Adrenal gland (tissue), 12 donors: ENCODE measurements around the gene EEF1AKMT1. TPM values are rescaled to one million over a fixed set of nuclear protein-coding genes. Genes with fewer than 3 reads are reported as not detected.

Source experiments
- DNase-seq, 7 donors: peaks; one replicate each; pipeline ENCODE4 v3.0.0-alpha.2; 2019 to 2020
- H3K27ac ChIP-seq, 5 donors: fragments of 200-600 bp; sonication (generic) in 4 of 5; 1 replicate in 3 of 5; 2 replicates in 2 of 5; pipeline versions ENCODE4 v1.5.1 to v1.8.0; 2016 to 2020; ENCODE audit warnings: mild to moderate bottlenecking in 1 of 5
- H3K27me3 ChIP-seq: fragments of 200-600 bp; 2 replicates; pipeline ENCODE4 v1.8.0; 2021
- H3K36me3 ChIP-seq, 2 donors: fragments of 200-600 bp; replicated peaks in 1 of 2; 1 replicate in 1 of 2; 2 replicates in 1 of 2; pipeline versions ENCODE4 v1.5.1 to v1.8.0; 2018 to 2022
- H3K4me1 ChIP-seq, 2 donors: fragments of 200-600 bp; replicated peaks in 1 of 2; 1 replicate in 1 of 2; 2 replicates in 1 of 2; pipeline versions ENCODE4 v1.5.1 to v1.8.0; 2018 to 2021
- H3K4me3 ChIP-seq, 4 donors: fragments of 200-600 bp; sonication (generic) in 3 of 4; one replicate each; pipeline ENCODE4 v1.5.1; 2016 to 2018
- H3K9me3 ChIP-seq, 3 donors: fragments of 200-600 bp; sonication (generic) in 1 of 3; replicated peaks in 1 of 3; 1 replicate in 2 of 3; 2 replicates in 1 of 3; pipeline versions ENCODE4 v1.5.1 to v1.8.0; 2016 to 2021
- POLR2A ChIP-seq, 2 donors: fragments of 450-650 bp; IDR thresholded peaks; one replicate each; pipeline ENCODE4 v1.6.1; 2017; ENCODE audit warnings: antibody characterized with exemption in 2 of 2, mild to moderate bottlenecking in 2 of 2, moderate library complexity in 1 of 2
- WGBS, 4 donors: extraction: QIAGEN DNeasy Blood & Tissue Kit in 2 of 4; methylation state at CpG; one replicate each; pipeline versions ENCODE4 v1.1.5 to v1.1.7; 2013 to 2017; 5-methylcytosine and 5-hydroxymethylcytosine counted together
- intact Hi-C, 2 donors: fragments of 100-400 bp; cut with DNase I; formaldehyde crosslinking; loops; one replicate each; pipeline versions ENCODE4 v1.14.1 to v1.15.0; 2022 to 2023
- polyA plus RNA-seq, 3 donors: library from polyadenylated mRNA; stranded (reverse); fragments of 200-250 nt in 2 of 3; fragments of 350-450 nt in 1 of 3; fragmentation: Illumina TruSeq in 1 of 3; extraction: RNeasy Lipid Tissue Mini Kit (QIAGEN cat#74804) in 1 of 3; gene quantifications; one replicate each; pipeline ENCODE4 v1.2.3, GENCODE V29; 2013 to 2014
- total RNA-seq, 9 donors: library from RNA; depleted of rRNA in 4 of 9; stranded (reverse); fragments of >200 nt in 4 of 9; fragments of 120-200 nt in 1 of 9; fragmentation: NEBNext Ultra II Directional in 1 of 9; extraction: Animal tissue kit (Norgen Biotek cat#: 25700) in 1 of 9; gene quantifications; one replicate each; pipeline versions ENCODE4 v1.1.0 to v1.2.4, GENCODE V29; 2013 to 2023
- TF ChIP-seq, protein P1 (sequence below), 6 experiments: fragments of 450-650 bp in 4 of 6; fragments of 200-600 bp in 2 of 6; sonication (generic) in 1 of 6; IDR thresholded peaks; 1 replicate in 5 of 6; 2 replicates in 1 of 6; pipeline versions ENCODE4 v1.5.1 to v1.8.0; 2016 to 2021; ENCODE audit warnings: antibody characterized with exemption in 6 of 6, mild to moderate bottlenecking in 2 of 6, moderate library complexity in 1 of 6
- donor health status: healthy with polysubstance abuse.
- donor health status: Bipolar disorder and iron deficiency.
- donor health status: DM: yes; HTN: yes; CAD: no.
- donor health status: DM: no; HTN: no; CAD: no.
- donor health status: DM: no; HTN: no; CAD: no.
- donor health status: DM: yes; HTN: yes; CAD: no.

EEF1AKMT1 gene
- total and polyA plus RNA-seq, 12 donors: 6.8 to 20.0 (median 13.8) TPM

DNA sequence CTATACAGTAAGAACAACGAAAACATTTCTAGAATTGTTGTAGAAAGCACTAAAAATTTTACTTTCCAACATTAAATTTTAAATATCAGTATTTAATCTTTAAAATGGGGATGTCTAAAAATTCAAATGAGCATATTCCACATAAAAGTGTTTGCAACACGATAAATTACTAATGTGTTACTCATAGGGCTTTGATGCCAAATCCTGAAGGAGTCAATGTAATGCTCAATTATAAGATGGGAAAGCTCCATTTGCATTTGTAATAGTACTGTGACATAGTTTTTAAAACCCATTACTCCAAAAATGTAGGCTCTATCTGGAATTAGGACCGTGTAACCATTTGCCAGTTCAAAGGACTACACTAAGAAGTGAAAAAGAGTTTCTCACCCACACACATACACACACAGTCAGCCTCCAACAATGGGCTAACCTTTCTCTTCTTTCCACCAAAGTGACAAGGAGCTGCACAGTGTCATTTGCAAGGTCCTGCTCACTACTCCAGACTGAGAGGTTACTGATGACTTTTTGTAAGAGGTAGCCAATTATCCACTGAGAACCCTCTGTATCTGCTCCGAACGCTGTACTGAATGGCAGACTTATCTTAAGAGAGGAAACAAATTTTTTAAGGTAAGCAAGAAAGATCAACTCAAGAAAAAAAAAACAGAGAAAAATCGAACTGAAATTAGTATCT is 26.1 kb upstream of the EEF1AKMT1 start:
- Histone ChIP-seq H3K4me1 (no peaks in the 10 kb centered on the region), H3K4me3 (no peak overlapping the region), H3K36me3 (peaks cover 0 to 7% of the 10 kb centered on the region in 2 donors), H3K27me3 (no peaks in the 10 kb centered on the region), H3K27ac (no peak overlapping the region), H3K9me3 (no peaks in the 10 kb centered on the region)
- no peak for DNase-seq
- WGBS, 4 donors: 72 to 83% (median 74%) methylated on average over 6 of the region's 6 CpGs
- intact Hi-C loops: no loop called here
- no peak for TF ChIP-seq POLR2A (IDR thresholded peaks at IDR 0.05)
- TF ChIP-seq, protein P1, sequence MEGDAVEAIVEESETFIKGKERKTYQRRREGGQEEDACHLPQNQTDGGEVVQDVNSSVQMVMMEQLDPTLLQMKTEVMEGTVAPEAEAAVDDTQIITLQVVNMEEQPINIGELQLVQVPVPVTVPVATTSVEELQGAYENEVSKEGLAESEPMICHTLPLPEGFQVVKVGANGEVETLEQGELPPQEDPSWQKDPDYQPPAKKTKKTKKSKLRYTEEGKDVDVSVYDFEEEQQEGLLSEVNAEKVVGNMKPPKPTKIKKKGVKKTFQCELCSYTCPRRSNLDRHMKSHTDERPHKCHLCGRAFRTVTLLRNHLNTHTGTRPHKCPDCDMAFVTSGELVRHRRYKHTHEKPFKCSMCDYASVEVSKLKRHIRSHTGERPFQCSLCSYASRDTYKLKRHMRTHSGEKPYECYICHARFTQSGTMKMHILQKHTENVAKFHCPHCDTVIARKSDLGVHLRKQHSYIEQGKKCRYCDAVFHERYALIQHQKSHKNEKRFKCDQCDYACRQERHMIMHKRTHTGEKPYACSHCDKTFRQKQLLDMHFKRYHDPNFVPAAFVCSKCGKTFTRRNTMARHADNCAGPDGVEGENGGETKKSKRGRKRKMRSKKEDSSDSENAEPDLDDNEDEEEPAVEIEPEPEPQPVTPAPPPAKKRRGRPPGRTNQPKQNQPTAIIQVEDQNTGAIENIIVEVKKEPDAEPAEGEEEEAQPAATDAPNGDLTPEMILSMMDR (IDR thresholded peaks at IDR 0.05): no peak

DNA sequence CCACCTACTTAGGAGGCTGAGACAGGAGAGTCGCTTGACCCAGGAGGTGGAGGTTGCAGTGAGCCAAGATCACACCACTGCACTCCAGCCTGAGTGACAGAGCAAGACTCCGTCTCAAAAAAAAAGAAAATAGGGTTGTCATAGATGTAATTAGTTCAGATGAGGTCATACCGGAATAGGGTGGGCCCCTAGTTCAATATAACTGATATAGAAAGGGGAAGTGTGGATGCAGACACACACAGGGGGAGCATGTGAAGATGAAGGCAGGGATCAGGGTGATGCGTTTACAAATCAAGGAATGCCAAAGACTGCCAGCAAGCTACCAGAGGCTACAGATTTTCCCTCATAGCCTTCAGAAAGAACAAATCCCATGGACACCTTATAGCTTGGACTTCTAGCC is 24.3 kb upstream of the EEF1AKMT1 start:
- no peak overlapping the region for H3K4me3 ChIP-seq
- peaks cover 0 to 7% of the 10 kb centered on the region in 2 donors for H3K36me3 ChIP-seq
- TF ChIP-seq, protein P1 (IDR thresholded peaks at IDR 0.05): no peak
- TF ChIP-seq POLR2A (IDR thresholded peaks at IDR 0.05): no peak
- 88 to 96% (median 93%) methylated on average over 4 of the region's 4 CpGs for WGBS, 4 donors
- H3K9me3 ChIP-seq: no peaks in the 10 kb centered on the region
- H3K27ac ChIP-seq: no peak overlapping the region
- intact Hi-C loops: no loop called here
- DNase-seq: no peak
- no peaks in the 10 kb centered on the region for H3K27me3 ChIP-seq
- no peaks in the 10 kb centered on the region for H3K4me1 ChIP-seq

DNA sequence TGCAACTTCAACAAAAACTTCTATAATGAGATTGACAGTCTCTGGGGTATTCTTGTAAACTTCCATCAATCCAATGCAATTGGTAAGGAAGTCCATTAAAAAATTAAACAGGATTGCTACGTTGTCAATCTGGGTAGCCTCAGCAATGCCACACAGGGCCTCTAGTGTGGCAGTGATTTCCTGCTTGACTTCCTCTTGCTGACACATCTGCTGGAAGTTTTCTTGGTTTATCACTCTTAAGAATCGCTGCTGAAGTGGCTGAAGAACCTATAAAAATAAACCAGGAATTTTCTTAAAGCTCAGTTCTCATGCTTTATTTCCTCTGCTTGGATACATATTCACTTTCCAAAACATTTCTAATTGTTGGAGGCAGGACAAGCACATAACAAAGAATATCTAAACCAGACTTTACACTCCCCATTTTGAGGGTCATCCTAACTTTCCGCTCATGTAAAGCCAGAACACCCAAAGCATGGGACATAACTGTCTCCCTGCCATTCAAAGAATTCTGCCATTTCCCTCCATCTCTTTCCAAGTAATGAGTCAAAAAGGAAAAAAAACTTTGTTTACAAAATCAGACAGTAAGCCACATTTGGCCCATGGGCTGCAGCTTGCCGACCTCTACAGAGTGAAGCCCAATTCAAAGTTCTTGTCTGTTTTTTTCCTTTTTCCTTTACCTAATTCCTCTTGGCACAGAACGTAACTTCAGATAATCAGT is 23.2 kb upstream of the EEF1AKMT1 start:
- Histone ChIP-seq H3K4me3 (no peak overlapping the region), H3K4me1 (no peaks in the 10 kb centered on the region), H3K27ac (no peak overlapping the region), H3K36me3 (peaks cover 0 to 7% of the 10 kb centered on the region in 2 donors), H3K27me3 (no peaks in the 10 kb centered on the region), H3K9me3 (no peaks in the 10 kb centered on the region)
- 74 to 82% (median 77%) methylated on average over 5 of the region's 5 CpGs for WGBS, 4 donors
- intact Hi-C loops: no loop called here
- DNase-seq: no peak
- no peak for TF ChIP-seq POLR2A (IDR thresholded peaks at IDR 0.05)
- TF ChIP-seq, protein P1 (IDR thresholded peaks at IDR 0.05): no peak

DNA sequence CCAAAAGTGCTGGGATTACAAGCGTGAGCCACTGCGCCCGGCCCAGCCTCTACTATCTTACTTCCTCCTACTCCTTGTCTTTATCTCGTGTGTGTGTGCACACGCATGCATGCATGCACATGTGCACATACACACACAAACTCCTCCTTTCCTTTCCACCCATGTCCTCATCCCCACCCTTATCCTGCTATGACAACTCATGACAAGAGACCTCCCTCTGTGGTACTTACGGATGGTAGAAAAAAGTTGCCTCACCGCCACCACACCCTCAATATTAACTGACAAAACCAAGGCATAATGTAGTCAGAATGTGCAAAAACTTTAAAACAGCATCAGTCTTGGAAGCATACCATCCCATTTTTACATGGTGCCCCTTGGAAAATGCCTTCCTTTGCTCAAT is 15.9 kb upstream of the EEF1AKMT1 start:
- peaks cover 10 to 12% of the 10 kb centered on the region in 2 donors for H3K4me1 ChIP-seq
- TF ChIP-seq, protein P1 (IDR thresholded peaks at IDR 0.05): no peak
- no peak for TF ChIP-seq POLR2A (IDR thresholded peaks at IDR 0.05)
- no peak for DNase-seq
- WGBS, 4 donors: 94 to 98% (median 96%) methylated on average over 7 of the region's 7 CpGs
- no peak overlapping the region for H3K4me3 ChIP-seq
- H3K9me3 ChIP-seq: no peaks in the 10 kb centered on the region
- H3K36me3 ChIP-seq: peaks cover 0 to 3% of the 10 kb centered on the region in 2 donors
- no peaks in the 10 kb centered on the region for H3K27me3 ChIP-seq
- intact Hi-C loops: no loop called here
- no peak overlapping the region for H3K27ac ChIP-seq
